HepG2 (cell line): ENCODE data around the gene ARHGEF37. TPM values are rescaled to one million over a fixed set of nuclear protein-coding genes. Genes with fewer than 3 reads are reported as not detected.
A peak's percentile ranks its signal among the peaks of the same experiment; 100 is the strongest.

Source experiments
- ATAC-seq: fragments of 200-7000 bp; cut with Tn5 transposase; 3 replicates; pipeline ENCODE4 v1.9.1; 2020; ENCODE audit warnings: mild to moderate bottlenecking, moderate library complexity
- BruUV-seq: library from RNA; stranded (reverse); fragments of 400-500 nt; replicated peaks from 2 replicates; lab custom pipeline; 2021; lab: Mats Ljungman, UMichigan
- CTCF ChIA-PET: fragments of 300-600 bp; formaldehyde crosslinking; extraction: SDS; loops from one replicate; lab custom pipeline; 2021; ENCODE audit warnings: low total read pairs, inconsistent platforms, low intra/inter-chr PET ratio; lab: Yijun Ruan, JAX
- POLR2A ChIA-PET: fragments of 350-600 bp; sonication (Branson Sonifier 250); formaldehyde crosslinking; loops from one replicate; lab custom pipeline; 2020; ENCODE audit warnings: antibody characterized with exemption, inconsistent platforms; lab: Yijun Ruan, JAX
- DNase-seq: peaks from one replicate; pipeline ENCODE4 v3.0.0-alpha.2; 2015; ENCODE audit warnings: low spot score
- FAIRE-seq: peaks from 3 replicates; lab custom pipeline; 2011; peaks lifted over from hg19 to GRCh38; lab: Jason Lieb, UNC
- H2AFZ ChIP-seq: one replicate; pipeline ENCODE4 v1.6.1; 2011; ENCODE audit warnings: low read length, inconsistent platforms
- H3K27ac ChIP-seq: fragments of 300-600 bp; 3 replicates; pipeline ENCODE4 v1.8.0; 2011; ENCODE audit warnings: mixed run types, mild to moderate bottlenecking, mixed read lengths, low read length, inconsistent platforms; ENCODE audit not compliant: insufficient read depth; ENCODE audit errors: extremely low read length
- H3K27me3 ChIP-seq, 2 experiments: fragments of 200-600 bp in 1 of 2; 2 replicates in 1 of 2; 3 replicates in 1 of 2; pipeline versions ENCODE4 v1.6.0 to v1.8.0; 2011; ENCODE audit warnings: low read length in 2 of 2, mild to moderate bottlenecking in 2 of 2, moderate library complexity in 2 of 2, inconsistent platforms in 1 of 2; ENCODE audit not compliant: insufficient read depth in 2 of 2, control insufficient read depth in 1 of 2
- H3K36me3 ChIP-seq, 2 experiments: fragments of 200-600 bp in 1 of 2; replicated peaks in 1 of 2; 2 replicates in 1 of 2; 3 replicates in 1 of 2; pipeline versions ENCODE4 v1.5.1 to v1.8.0; 2011; ENCODE audit warnings: low read length in 2 of 2, inconsistent platforms in 1 of 2; ENCODE audit not compliant: insufficient read depth in 2 of 2, control insufficient read depth in 1 of 2
- H3K4me1 ChIP-seq: 2 replicates; pipeline ENCODE4 v1.5.1; 2012; ENCODE audit warnings: low read length, inconsistent platforms; ENCODE audit not compliant: insufficient read depth
- H3K4me2 ChIP-seq: 2 replicates; pipeline ENCODE4 v1.6.0; 2011; ENCODE audit warnings: low read depth, low read length, inconsistent platforms
- H3K4me3 ChIP-seq, 3 experiments: fragments of 200-600 bp in 1 of 3; sonication (generic), shearing (Covaris generic) in 1 of 3; replicated peaks in 1 of 3; 2 replicates each; pipeline ENCODE4 v1.5.1; 2011 to 2016; ENCODE audit warnings: low read length in 3 of 3, inconsistent platforms in 2 of 3, low read depth in 2 of 3, mild to moderate bottlenecking in 2 of 3, control low read depth in 1 of 3, mixed read lengths in 1 of 3; ENCODE audit not compliant: insufficient read depth in 1 of 3
- H3K79me2 ChIP-seq: one replicate; pipeline ENCODE4 v1.6.1; 2011; ENCODE audit warnings: low read length, inconsistent platforms; ENCODE audit not compliant: insufficient read depth
- H3K9ac ChIP-seq: 2 replicates; pipeline ENCODE4 v1.6.0; 2011; ENCODE audit warnings: mild to moderate bottlenecking, low read depth, low read length, inconsistent platforms; ENCODE audit not compliant: insufficient read depth
- H3K9me3 ChIP-seq: 2 replicates; pipeline ENCODE4 v1.5.1; 2012; ENCODE audit warnings: mild to moderate bottlenecking, low read length
- H4K20me1 ChIP-seq: 2 replicates; pipeline ENCODE4 v1.6.0; 2011; ENCODE audit warnings: inconsistent platforms, mild to moderate bottlenecking, low read length, moderate library complexity; ENCODE audit not compliant: insufficient read depth
- CEBPB ChIP-seq: IDR thresholded peaks from 2 replicates; pipeline ENCODE4 v1.6.1; 2011; ENCODE audit warnings: low read depth, low read length, improper control_type of control experiment, borderline replicate concordance
- DNMT3B ChIP-seq: conservative IDR thresholded peaks from 2 replicates; pipeline ENCODE4 v1.6.1; 2016; ENCODE audit warnings: missing biosample characterization, control low read depth
- GZF1 ChIP-seq: sonication (generic); formaldehyde crosslinking; IDR thresholded peaks from 2 replicates; pipeline ENCODE4 v1.5.1; 2020; ENCODE audit warnings: mild to moderate bottlenecking, missing genetic modification reagents
- HNF4A ChIP-seq: sonication (generic); formaldehyde crosslinking; IDR thresholded peaks from 2 replicates; pipeline ENCODE4 v1.4.0; 2020; ENCODE audit warnings: missing genetic modification reagents
- MIXL1 ChIP-seq: IDR thresholded peaks from 2 replicates; pipeline ENCODE4 v1.6.1; 2016
- NR1H2 ChIP-seq: sonication (generic); formaldehyde crosslinking; IDR thresholded peaks from 2 replicates; pipeline ENCODE4 v1.8.1; 2022; ENCODE audit warnings: low read depth, missing genetic modification reagents, borderline replicate concordance
- PAX8 ChIP-seq: sonication (generic); formaldehyde crosslinking; IDR thresholded peaks from 2 replicates; pipeline ENCODE4 v1.8.0; 2022; ENCODE audit warnings: mild to moderate bottlenecking, missing genetic modification reagents, borderline replicate concordance
- PHF21A ChIP-seq: sonication (generic); formaldehyde crosslinking; IDR thresholded peaks from 2 replicates; pipeline ENCODE4 v1.5.0; 2020; ENCODE audit warnings: mild to moderate bottlenecking, missing genetic modification reagents
- REL ChIP-seq: sonication (generic); formaldehyde crosslinking; conservative IDR thresholded peaks from 2 replicates; pipeline ENCODE4 v1.8.0; 2022; ENCODE audit warnings: mild to moderate bottlenecking, missing genetic modification reagents, moderate library complexity
- TBX2 ChIP-seq: sonication (generic); formaldehyde crosslinking; IDR thresholded peaks from 2 replicates; pipeline ENCODE4 v1.5.0; 2020; ENCODE audit warnings: missing genetic modification reagents, mild to moderate bottlenecking, borderline replicate concordance
- ZNF253 ChIP-seq: sonication (generic); formaldehyde crosslinking; IDR thresholded peaks from 2 replicates; pipeline ENCODE4 v1.8.0; 2022; ENCODE audit warnings: mild to moderate bottlenecking, missing genetic modification reagents, borderline replicate concordance
- WGBS: methylation state at CpG from one replicate; pipeline ENCODE4 v1.1.6; 2017; ENCODE audit warnings: low lambda C conversion rate; 5-methylcytosine and 5-hydroxymethylcytosine counted together
- in situ Hi-C: cut with HindIII; loops from 2 replicates; pipeline ENCODE4 v1.10.0; 2017; ENCODE audit warnings: low pct_unique_long_range_greater_than_20kb; ENCODE audit not compliant: extremely low pct_ligation_motif_present
- intact Hi-C: fragments of 100-400 bp; cut with micrococcal nuclease; formaldehyde crosslinking; loops from one replicate; pipeline ENCODE4 v1.10.0; 2022; ENCODE audit not compliant: unreplicated experiment
- polyA plus RNA-seq, 8 experiments: library from polyadenylated mRNA; depleted of rRNA in 3 of 8; stranded (reverse) in 7 of 8; unstranded in 1 of 8; fragments of >200 nt; fragmentation: Illumina TruSeq in 4 of 8; extraction: Trizol in 4 of 8; gene quantifications; 2 replicates each; pipeline versions ENCODE4 v1.2.1 to v1.2.3, GENCODE V29; 2011 to 2016; ENCODE audit warnings: low read depth in 4 of 8, missing spikeins in 1 of 8, mixed read lengths in 1 of 8; ENCODE audit not compliant: insufficient read depth in 1 of 8
- total RNA-seq, 5 experiments: library from RNA; depleted of rRNA; stranded (reverse); fragments of >200 nt; fragmentation: Illumina TruSeq; extraction: Trizol; gene quantifications; 2 replicates each; pipeline ENCODE4 v1.2.3, GENCODE V29; 2016; ENCODE audit warnings: low read depth in 1 of 5
- TF ChIP-seq, protein P1 (sequence below): sonication (generic); formaldehyde crosslinking; IDR thresholded peaks from 2 replicates; pipeline ENCODE4 v1.5.0; 2020; ENCODE audit warnings: missing genetic modification reagents

The ARHGEF37 gene
- total and polyA plus RNA-seq, 2 of the 13 experiments (the other 11 are each of a cell fraction or from before 2014, with no cell fraction given), result 0.18 to 0.27 TPM

GRCh38 chr5:149622466-149622865 lies 41.2 kb downstream of the ARHGEF37 start:
- Histone ChIP-seq H3K4me1 (peaks cover 20% of the 10 kb centered on the region), H3K36me3 (no peaks in the 10 kb centered on the region), H4K20me1 (no peaks in the 10 kb centered on the region), H2AFZ (no peak overlapping the region), H3K4me2 (no peak overlapping the region), H3K9ac (no peak overlapping the region), H3K4me3 (no peak overlapping the region), H3K9me3 (no peaks in the 10 kb centered on the region), H3K79me2 (no peaks in the 10 kb centered on the region), H3K27me3 (0 out of 5 replicates have a peak, but pooled peaks cover 0 to 3% of the 10 kb centered on the region in 2 experiments), H3K27ac (no peak overlapping the region)
- intact Hi-C loops (no loop called here), in situ Hi-C loops (no loop called here)
- ChIA-PET CTCF (no interaction called here), POLR2A (interaction anchor here (0.6 to 2.0 kb wide), 2 partner anchors 19 to 80 kb away, joined by 5 to 6 read pairs; no protein-coding TSS in a partner anchor)
- TF ChIP-seq CEBPB (no peak), MIXL1 (CRISPR knock-in tag) (no peak), TBX2 (CRISPR knock-in tag) (no peak), NR1H2 (CRISPR knock-in tag) (no peak), DNMT3B (CRISPR knock-in tag) (no peak), HNF4A (CRISPR knock-in tag) (peak; percentile 19; the same call in 1 of the 2 replicates)
- TF ChIP-seq, protein P1, sequence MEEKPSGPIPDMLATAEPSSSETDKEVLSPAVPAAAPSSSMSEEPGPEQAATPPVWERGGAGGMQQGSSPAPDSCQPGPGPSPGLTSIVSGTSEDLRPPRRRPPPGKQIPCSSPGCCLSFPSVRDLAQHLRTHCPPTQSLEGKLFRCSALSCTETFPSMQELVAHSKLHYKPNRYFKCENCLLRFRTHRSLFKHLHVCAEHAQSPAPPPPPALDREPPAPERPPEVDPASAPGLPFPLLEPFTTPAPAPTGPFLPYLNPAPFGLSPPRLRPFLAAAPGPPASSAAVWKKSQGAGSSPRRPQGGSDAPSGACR (CRISPR knock-in tag), result no peak
- FAIRE-seq (no peak), DNase-seq (no peak), ATAC-seq (peak; percentile 26)
- BruUV-seq, result no TSS peak
- 0% methylated on average over 3 of the region's 3 CpGs for WGBS

DNA sequence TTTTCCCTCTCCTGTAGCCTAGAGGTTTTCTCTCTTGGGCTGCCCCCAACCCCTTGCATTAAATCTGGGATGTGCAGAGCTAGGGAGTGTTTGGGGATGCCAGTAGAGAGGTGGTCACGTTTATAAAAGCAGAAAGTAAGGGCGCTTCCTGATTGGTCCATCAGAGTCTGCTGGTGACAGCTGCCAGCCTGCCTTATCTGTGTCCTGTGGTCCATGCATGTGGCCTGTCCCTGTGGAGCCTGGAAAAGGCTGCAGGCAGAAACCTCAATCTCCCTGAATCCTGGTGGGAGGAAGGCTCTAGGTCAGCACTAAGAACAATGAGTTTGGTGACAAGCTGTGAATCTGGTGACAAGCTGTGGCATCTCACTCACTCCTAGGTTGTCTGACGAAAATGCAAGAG lies 42.2 kb downstream of the ARHGEF37 start:
- CTCF ChIA-PET, result no interaction called here

More for the DNA sequence above, 42.2 kb downstream of the ARHGEF37 start:
- H3K4me3 ChIP-seq, result no peak overlapping the region
- no peaks in the 10 kb centered on the region for H4K20me1 ChIP-seq
- in situ Hi-C loops (no loop called here), intact Hi-C loops (no loop called here)
- POLR2A ChIA-PET, result no interaction called here
- BruUV-seq, result no TSS peak
- no peak for ATAC-seq
- no peaks in the 10 kb centered on the region for H3K9me3 ChIP-seq
- H3K9ac ChIP-seq, result no peak overlapping the region
- H3K4me1 ChIP-seq, result peaks cover 20% of the 10 kb centered on the region
- 16% methylated on average over 3 of the region's 3 CpGs for WGBS
- H3K27ac ChIP-seq, result no peak overlapping the region
- H3K4me2 ChIP-seq, result no peak overlapping the region
- DNase-seq, result no peak
- H2AFZ ChIP-seq, result no peak overlapping the region
- H3K27me3 ChIP-seq, result 0 out of 5 replicates have a peak, but pooled peaks cover 0 to 3% of the 10 kb centered on the region in 2 experiments
- H3K79me2 ChIP-seq, result no peaks in the 10 kb centered on the region
- H3K36me3 ChIP-seq, result no peaks in the 10 kb centered on the region
- FAIRE-seq, result no peak
- no peak for TF ChIP-seq GZF1 (CRISPR knock-in tag)
- TF ChIP-seq REL (CRISPR knock-in tag), result no peak
- no peak for TF ChIP-seq PAX8
- TF ChIP-seq PHF21A (CRISPR knock-in tag), result no peak
- no peak for TF ChIP-seq HNF4A (CRISPR knock-in tag)
- TF ChIP-seq ZNF253 (CRISPR knock-in tag), result no peak
